ENCODE measurements around the gene CPNE6.

The CPNE6 gene

DNA sequence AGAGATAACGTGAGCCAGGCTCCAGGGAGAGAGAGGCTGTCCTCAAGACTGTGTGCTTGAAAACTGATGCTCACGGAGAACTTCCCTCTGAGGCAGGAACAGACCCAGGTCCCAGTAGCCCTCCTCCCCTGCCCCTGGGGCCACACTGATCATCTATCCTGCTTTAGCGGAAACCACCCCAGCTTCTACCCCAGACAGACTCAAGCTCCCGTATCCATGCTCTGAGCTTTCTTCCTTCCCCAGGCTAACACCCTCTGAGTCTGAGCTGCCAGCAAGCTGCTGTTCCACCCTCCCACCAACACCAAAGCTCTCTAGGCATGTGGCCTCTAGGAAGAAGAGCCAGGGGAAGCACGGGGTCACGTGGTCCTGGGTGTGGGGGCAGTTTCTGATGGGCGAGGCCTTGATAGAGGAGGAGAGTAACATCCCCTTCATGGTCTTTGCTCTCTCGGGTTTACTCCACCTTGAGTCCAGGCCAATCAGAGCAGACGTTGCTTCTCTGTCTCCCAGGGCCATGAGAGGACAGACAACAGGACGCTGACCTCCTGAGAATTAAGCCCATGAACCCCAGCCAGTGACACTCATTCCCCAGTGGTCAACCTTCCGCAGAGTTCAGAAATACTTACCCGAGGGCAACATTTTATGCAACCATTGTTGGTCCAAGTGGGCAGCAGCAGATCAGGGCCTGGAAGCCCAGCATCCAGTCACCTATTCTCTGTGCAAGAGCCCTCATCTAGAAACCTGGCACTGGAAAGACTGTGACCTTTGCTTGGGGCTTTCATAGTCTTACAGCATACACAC is 24.1 kb downstream of the CPNE6 start:
- TF ChIP-seq, protein P1, sequence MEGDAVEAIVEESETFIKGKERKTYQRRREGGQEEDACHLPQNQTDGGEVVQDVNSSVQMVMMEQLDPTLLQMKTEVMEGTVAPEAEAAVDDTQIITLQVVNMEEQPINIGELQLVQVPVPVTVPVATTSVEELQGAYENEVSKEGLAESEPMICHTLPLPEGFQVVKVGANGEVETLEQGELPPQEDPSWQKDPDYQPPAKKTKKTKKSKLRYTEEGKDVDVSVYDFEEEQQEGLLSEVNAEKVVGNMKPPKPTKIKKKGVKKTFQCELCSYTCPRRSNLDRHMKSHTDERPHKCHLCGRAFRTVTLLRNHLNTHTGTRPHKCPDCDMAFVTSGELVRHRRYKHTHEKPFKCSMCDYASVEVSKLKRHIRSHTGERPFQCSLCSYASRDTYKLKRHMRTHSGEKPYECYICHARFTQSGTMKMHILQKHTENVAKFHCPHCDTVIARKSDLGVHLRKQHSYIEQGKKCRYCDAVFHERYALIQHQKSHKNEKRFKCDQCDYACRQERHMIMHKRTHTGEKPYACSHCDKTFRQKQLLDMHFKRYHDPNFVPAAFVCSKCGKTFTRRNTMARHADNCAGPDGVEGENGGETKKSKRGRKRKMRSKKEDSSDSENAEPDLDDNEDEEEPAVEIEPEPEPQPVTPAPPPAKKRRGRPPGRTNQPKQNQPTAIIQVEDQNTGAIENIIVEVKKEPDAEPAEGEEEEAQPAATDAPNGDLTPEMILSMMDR (IDR thresholded peaks at IDR 0.05; ENCODE audit: low read length, missing control alignments): no peak
- peak overlapping the region; percentile 72 for H3K4me3 ChIP-seq (replicated peaks; ENCODE audit: low read depth, low read length)
- DNase-seq (ENCODE audit: low read depth): peak; percentile 33

DNA sequence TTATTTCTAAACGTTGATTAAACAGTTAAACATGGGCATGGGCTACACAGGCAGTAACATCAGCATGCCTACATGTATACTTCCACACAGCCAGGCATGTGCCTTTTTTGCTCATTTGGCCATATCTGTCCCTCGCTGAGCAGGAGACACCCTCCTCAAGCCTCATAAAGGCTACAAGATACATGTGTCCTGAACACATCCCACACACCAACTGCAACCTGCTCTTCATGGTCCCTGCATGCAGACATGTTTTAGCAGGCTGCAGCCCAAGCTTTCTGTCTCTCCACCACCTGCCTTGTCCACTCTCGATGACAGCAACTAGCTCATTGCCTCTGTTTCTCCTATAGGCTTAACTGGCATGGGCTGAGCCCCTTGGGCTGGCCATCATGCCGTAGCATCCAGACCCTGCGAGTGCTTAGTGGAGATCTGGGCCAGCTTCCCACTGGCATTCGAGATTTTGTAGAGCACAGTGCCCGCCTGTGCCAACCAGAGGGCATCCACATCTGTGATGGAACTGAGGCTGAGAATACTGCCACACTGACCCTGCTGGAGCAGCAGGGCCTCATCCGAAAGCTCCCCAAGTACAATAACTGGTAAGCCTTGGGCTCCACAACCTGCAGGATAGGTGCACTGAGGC is 25.3 kb downstream of the CPNE6 start:
- TF ChIP-seq, protein P1 (IDR thresholded peaks at IDR 0.05; ENCODE audit: low read length, missing control alignments): no peak
- DNase-seq (ENCODE audit: low read depth): no peak
- no peak overlapping the region for H3K4me3 ChIP-seq (replicated peaks; ENCODE audit: low read depth, low read length)

DNA sequence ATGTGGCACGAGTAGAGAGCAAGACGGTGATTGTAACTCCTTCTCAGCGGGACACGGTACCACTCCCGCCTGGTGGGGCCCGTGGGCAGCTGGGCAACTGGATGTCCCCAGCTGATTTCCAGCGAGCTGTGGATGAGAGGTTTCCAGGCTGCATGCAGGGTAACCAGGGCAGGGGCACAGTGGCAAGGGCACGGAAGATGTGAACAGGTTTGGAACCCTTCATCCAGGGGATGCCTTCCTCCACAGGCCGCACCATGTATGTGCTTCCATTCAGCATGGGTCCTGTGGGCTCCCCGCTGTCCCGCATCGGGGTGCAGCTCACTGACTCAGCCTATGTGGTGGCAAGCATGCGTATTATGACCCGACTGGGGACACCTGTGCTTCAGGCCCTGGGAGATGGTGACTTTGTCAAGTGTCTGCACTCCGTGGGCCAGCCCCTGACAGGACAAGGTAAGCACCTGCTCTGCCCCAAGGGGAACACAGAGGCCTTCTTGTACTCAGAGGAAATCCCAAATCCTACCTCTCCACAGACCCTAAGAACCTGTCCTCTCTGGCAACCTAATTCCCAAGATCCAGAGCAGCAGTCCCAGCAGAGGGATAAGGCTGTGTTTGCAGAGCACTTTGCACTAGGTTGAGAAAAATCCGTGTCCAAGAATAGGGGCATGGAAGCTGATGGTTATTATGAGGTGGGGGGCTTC is 27.0 kb downstream of the CPNE6 start:
- DNase-seq (ENCODE audit: low read depth): no peak
- no peak overlapping the region for H3K4me3 ChIP-seq (replicated peaks; ENCODE audit: low read depth, low read length)
- TF ChIP-seq, protein P1 (IDR thresholded peaks at IDR 0.05; ENCODE audit: low read length, missing control alignments): no peak

DNA sequence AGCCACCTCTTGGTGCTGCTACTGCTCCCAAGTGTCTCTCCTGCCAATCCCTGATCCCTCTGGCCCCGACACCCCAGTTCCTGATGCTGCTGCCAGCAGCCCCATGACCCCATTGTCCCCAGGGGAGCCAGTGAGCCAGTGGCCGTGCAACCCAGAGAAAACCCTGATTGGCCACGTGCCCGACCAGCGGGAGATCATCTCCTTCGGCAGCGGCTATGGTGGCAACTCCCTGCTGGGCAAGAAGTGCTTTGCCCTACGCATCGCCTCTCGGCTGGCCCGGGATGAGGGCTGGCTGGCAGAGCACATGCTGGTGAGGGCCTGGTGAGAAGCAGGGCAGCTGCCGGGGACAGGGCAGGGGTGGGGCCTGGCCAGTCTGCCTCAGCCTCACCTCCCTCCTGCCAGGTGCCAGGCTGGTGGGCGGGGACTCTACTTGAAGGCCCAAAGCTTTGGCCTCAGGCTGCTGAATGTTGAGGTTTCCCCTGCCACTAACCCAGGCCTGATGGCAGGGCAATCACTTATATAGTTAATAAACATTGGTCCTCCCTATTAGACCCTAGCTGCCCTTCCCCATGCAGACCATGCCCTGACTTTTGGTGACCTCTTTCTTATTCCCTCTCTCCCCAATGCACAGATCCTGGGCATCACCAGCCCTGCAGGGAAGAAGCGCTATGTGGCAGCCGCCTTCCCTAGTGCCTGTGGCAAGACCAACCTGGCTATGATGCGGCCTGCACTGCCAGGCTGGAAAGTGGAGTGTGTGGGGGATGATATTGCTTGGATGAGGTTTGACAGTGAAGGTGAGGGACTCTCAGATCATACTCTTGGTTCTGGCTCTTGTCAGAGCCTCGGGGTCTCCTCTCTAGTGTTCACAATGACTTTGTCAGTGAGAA is 27.8 kb downstream of the CPNE6 start:
- TF ChIP-seq, protein P1 (IDR thresholded peaks at IDR 0.05; ENCODE audit: low read length, missing control alignments): no peak
- no peak overlapping the region for H3K4me3 ChIP-seq (replicated peaks; ENCODE audit: low read depth, low read length)
- no peak for DNase-seq (ENCODE audit: low read depth)

DNA sequence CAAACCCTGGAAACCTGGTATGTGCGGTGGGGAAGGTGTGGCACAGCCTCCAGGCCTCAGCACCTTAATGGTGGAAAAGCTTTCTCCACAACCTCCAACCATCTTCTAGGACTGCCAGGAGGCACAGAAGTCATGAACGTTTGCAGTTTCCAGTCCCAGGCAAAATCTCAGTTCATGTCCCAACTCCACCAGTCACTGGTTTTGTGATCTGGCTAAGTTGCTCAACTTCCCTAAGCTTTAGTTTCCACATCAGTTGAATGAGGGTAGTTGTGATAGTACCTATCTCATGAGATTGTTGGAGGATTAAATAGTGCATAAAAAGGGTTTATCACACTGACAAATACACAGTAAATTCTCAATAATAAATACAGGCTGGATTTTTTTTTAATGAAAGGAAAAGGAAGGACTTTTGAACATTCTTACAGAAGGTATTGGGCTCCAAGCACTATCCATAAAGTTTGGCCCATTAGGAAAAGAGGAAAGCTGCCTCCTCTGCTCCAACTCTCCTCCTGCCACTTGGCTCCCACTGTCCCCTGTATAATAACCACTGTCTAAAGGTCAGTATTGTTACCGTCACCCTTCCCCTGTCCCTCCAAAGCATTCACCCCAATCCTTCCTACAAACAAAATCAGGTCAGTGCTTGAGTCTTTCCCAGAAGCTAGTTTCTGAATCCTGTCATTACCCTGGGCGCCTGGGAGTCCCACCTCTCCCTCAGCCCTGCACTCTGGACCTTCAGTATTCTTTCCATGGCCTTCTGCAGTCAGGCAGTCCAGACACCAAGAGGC is 29.0 kb downstream of the CPNE6 start:
- no peak overlapping the region for H3K4me3 ChIP-seq (replicated peaks; ENCODE audit: low read depth, low read length)
- DNase-seq (ENCODE audit: low read depth): no peak
- TF ChIP-seq, protein P1 (IDR thresholded peaks at IDR 0.05; ENCODE audit: low read length, missing control alignments): no peak
